Endodermal cell (in vitro differentiated cells): ENCODE data around the gene ACTC1. TPM values are rescaled to one million over a fixed set of nuclear protein-coding genes. Genes with fewer than 3 reads are reported as not detected.
A peak's percentile ranks its signal among the peaks of the same experiment; 100 is the strongest.

Source experiments
- DNase-seq: peaks from one replicate; pipeline ENCODE4 v3.0.0-alpha.2; 2017
- H3K27ac ChIP-seq: 2 replicates; pipeline ENCODE4 v1.5.1; 2013; ENCODE audit warnings: mild to moderate bottlenecking, low read depth, low read length, moderate library complexity
- H3K27me3 ChIP-seq: 2 replicates; pipeline ENCODE4 v1.6.1; 2013; ENCODE audit warnings: mild to moderate bottlenecking, low read length, moderate library complexity; ENCODE audit not compliant: insufficient read depth, control insufficient read depth, poor library complexity, severe bottlenecking
- H3K36me3 ChIP-seq: 2 replicates; pipeline ENCODE4 v1.7.0; 2013; ENCODE audit warnings: mild to moderate bottlenecking, low read length, moderate library complexity; ENCODE audit not compliant: control insufficient read depth, insufficient read depth
- H3K4me1 ChIP-seq: one replicate; pipeline ENCODE4 v1.7.0; 2013; ENCODE audit warnings: low read length; ENCODE audit not compliant: control insufficient read depth, insufficient read depth
- H3K4me3 ChIP-seq: 2 replicates; pipeline ENCODE4 v1.5.1; 2013; ENCODE audit warnings: mild to moderate bottlenecking, low read length, moderate library complexity
- H3K9ac ChIP-seq: 2 replicates; pipeline ENCODE4 v1.6.1; 2013; ENCODE audit warnings: mild to moderate bottlenecking, low read length, moderate library complexity; ENCODE audit not compliant: poor library complexity, severe bottlenecking; ENCODE audit errors: extremely low read depth
- H3K9me3 ChIP-seq: 2 replicates; pipeline ENCODE4 v1.6.1; 2013; ENCODE audit warnings: mild to moderate bottlenecking, low read length, moderate library complexity; ENCODE audit not compliant: control insufficient read depth
- H3K27ac Mint-ChIP-seq: 2 replicates; pipeline ENCODE4 v1.8.0; 2020; ENCODE audit warnings: mixed read lengths
- H3K27me3 Mint-ChIP-seq: 2 replicates; pipeline ENCODE4 v1.8.0; 2021; ENCODE audit warnings: mild to moderate bottlenecking, mixed read lengths; ENCODE audit not compliant: insufficient read depth
- H3K36me3 Mint-ChIP-seq: 2 replicates; pipeline ENCODE4 v1.8.0; 2020; ENCODE audit warnings: low read depth, mixed read lengths
- H3K4me1 Mint-ChIP-seq: 2 replicates; pipeline ENCODE4 v1.8.0; 2020; ENCODE audit warnings: mixed read lengths
- H3K4me3 Mint-ChIP-seq: 2 replicates; pipeline ENCODE4 v1.8.0; 2020; ENCODE audit warnings: mild to moderate bottlenecking, moderate library complexity, mixed read lengths
- H3K9me3 Mint-ChIP-seq: 2 replicates; pipeline ENCODE4 v1.8.0; 2020; ENCODE audit warnings: mild to moderate bottlenecking, mixed read lengths
- WGBS, 2 experiments: methylation state at CpG; one replicate each; pipeline versions ENCODE4 v1.1.5 to v1.1.7; 2013; ENCODE audit warnings: missing lambda C conversion rate in 2 of 2, mixed read lengths in 1 of 2; ENCODE audit not compliant: insufficient coverage in 1 of 2, insufficient read length in 1 of 2; 5-methylcytosine and 5-hydroxymethylcytosine counted together
- long read RNA-seq, 4 experiments: library from polyadenylated mRNA in 2 of 4; library from RNA in 1 of 4; library from capped mRNA in 1 of 4; stranded (forward) in 3 of 4; unstranded in 1 of 4; transcript quantifications; one replicate each; pipeline ENCODE4 v2.0.0, GENCODE V29; 2020 to 2021; ENCODE audit warnings: inconsistent platforms in 1 of 4
- polyA plus RNA-seq, 2 experiments: library from polyadenylated mRNA; stranded (reverse); fragments of 50-300 nt; gene quantifications; one replicate each; pipeline ENCODE4 v1.2.3, GENCODE V29; 2013
- total RNA-seq, 2 donors: library from RNA; stranded (reverse); fragmentation: NEBNext Ultra II Directional in 1 of 2; extraction: Animal tissue kit (Norgen Biotek cat#: 25700) in 1 of 2; gene quantifications; 2 replicates in 1 of 2; 3 replicates in 1 of 2; pipeline ENCODE4 v1.2.1, GENCODE V29; 2021
- TF ChIP-seq, protein P1 (sequence below): fragments of 200-600 bp; sonication (generic); conservative IDR thresholded peaks from 2 replicates; pipeline ENCODE4 v1.5.0; 2021; ENCODE audit warnings: antibody characterized with exemption, mild to moderate bottlenecking

The ACTC1 gene
- total RNA-seq, result 10 to 100 TPM; 42.5 to 58.2 TPM
- 97.7 TPM for polyA plus RNA-seq (2013, experiment 1 of 2)
- 99.3 TPM for polyA plus RNA-seq (2013, experiment 2 of 2)
- long read RNA-seq, experiment 1, transcript ACTC1-201 (7 exons, 3,694 nt), result major isoform, 22 of 35 reads
- long read RNA-seq, experiment 1, partial matches to known transcripts, result 11 of 35 reads
- long read RNA-seq, experiment 1, other reads (novel, unspliced or antisense), result 2 of 35 reads
- long read RNA-seq, experiment 2, transcript ACTC1-201 (7 exons, 3,694 nt), result major isoform, 44 of 57 reads
- long read RNA-seq, experiment 2, partial matches to known transcripts, result 10 of 57 reads
- long read RNA-seq, experiment 2, other reads (novel, unspliced or antisense), result 3 of 57 reads
- long read RNA-seq, experiment 3, transcript ACTC1-201 (7 exons, 3,694 nt), result major isoform, 96 of 102 reads
- long read RNA-seq, experiment 3, partial matches to known transcripts, result 4 of 102 reads
- long read RNA-seq, experiment 3, other reads (novel, unspliced or antisense), result 2 of 102 reads
- long read RNA-seq, experiment 4, transcript ACTC1-201 (7 exons, 3,694 nt), result major isoform, 146 of 152 reads
- long read RNA-seq, experiment 4, partial matches to known transcripts, result 4 of 152 reads
- long read RNA-seq, experiment 4, other reads (novel, unspliced or antisense), result 2 of 152 reads

DNA sequence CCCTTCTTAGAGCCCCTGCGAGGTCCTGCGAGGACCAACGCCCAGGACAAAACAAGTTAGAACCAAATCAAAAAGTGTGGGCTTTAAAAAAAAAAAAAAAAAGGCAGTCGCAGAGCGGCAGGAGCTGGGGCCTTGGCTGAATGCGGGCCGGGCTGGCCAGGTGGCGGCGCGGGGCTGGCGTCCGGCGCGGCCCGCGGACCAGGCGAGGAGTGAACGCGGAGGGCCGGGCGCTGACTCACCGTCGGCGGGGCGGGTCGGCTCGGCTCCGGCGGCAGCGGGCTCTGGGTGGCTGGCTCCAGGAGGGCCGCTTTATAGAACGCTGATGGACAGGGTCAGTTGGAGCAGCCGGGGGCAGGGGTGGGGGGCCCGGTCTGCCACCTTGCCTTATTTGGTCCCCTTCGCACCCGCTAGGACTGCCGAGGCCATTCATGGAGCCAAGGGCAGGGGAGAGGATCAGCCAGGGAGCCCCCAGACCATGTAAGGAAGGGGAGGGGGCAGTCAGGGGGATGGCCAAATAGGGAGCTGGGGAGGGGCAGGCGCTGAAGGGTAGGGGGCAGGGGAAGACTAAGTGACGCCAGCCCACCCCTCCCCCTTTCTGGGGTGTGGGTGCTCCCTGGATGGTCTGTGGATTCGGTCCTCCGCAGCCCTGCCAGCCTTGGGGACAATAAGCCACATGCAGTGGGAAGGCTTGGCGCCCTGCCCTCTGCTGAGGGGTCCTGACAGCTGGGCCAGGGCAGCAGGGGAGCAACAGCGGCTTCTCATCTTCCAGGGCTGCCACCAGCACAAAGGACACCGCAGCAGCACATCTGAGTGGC, at the start of gene ACTC1:
Gene ACTC1, minus strand, starts transcription at position 283 of the 815 bp plus-strand sequence. CDS start 741 bp downstream, outside the sequence.
- H3K9me3 ChIP-seq, result no peaks in the 10 kb centered on the region
- H3K36me3 Mint-ChIP-seq, result no peaks in the 10 kb centered on the region
- peak; percentile 90 for DNase-seq
- peaks cover 5% of the 10 kb centered on the region for H3K4me1 ChIP-seq
- no peak within 1 kb of the TSS for H3K27ac Mint-ChIP-seq
- peak within 1 kb of the TSS; percentile 56 for H3K4me3 Mint-ChIP-seq
- no peak within 1 kb of the TSS for H3K4me3 ChIP-seq
- H3K36me3 ChIP-seq, result no peaks in the 10 kb centered on the region
- H3K4me1 Mint-ChIP-seq, result peaks cover 10% of the 10 kb centered on the region
- no peaks in the 10 kb centered on the region for H3K9me3 Mint-ChIP-seq
- TF ChIP-seq, protein P1, sequence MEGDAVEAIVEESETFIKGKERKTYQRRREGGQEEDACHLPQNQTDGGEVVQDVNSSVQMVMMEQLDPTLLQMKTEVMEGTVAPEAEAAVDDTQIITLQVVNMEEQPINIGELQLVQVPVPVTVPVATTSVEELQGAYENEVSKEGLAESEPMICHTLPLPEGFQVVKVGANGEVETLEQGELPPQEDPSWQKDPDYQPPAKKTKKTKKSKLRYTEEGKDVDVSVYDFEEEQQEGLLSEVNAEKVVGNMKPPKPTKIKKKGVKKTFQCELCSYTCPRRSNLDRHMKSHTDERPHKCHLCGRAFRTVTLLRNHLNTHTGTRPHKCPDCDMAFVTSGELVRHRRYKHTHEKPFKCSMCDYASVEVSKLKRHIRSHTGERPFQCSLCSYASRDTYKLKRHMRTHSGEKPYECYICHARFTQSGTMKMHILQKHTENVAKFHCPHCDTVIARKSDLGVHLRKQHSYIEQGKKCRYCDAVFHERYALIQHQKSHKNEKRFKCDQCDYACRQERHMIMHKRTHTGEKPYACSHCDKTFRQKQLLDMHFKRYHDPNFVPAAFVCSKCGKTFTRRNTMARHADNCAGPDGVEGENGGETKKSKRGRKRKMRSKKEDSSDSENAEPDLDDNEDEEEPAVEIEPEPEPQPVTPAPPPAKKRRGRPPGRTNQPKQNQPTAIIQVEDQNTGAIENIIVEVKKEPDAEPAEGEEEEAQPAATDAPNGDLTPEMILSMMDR, result peak; percentile 24
- H3K9ac ChIP-seq, result no peak within 1 kb of the TSS
- H3K27me3 Mint-ChIP-seq, result peaks cover 42% of the 10 kb centered on the region
- peak within 1 kb of the TSS; percentile 18 for H3K27ac ChIP-seq
- H3K27me3 ChIP-seq, result peaks cover 37% of the 10 kb centered on the region
- 20 to 41% methylated on average over 6 to 43 of the region's 44 CpGs for WGBS, 2 experiments

DNA sequence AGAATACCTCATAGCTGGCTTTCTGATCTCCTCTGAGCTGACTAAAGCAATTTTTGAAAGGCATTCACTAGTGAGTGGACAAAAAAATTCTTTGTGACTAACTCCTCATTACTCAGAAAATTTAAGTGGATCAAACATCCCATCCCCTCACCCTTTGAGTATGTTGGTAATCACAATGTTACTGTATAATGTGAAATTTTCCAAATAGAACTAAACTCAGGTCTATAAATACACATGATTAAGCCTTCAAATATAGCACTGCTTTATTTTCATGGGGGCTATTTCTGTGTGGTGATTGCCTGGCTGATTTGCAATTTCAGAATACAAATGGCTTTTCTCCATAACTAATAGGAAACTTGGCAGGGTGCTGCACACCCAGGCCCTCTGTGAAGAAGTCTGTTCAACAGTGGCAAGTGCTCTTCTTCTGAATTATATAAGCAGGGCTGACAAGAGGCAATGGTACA, 45.9 kb upstream of the ACTC1 start:
- no peaks in the 10 kb centered on the region for H3K4me1 ChIP-seq
- H3K4me1 Mint-ChIP-seq, result no peaks in the 10 kb centered on the region
- no peaks in the 10 kb centered on the region for H3K36me3 ChIP-seq
- no peaks in the 10 kb centered on the region for H3K27me3 ChIP-seq
- H3K9ac ChIP-seq, result no peak overlapping the region
- DNase-seq, result no peak
- H3K27me3 Mint-ChIP-seq, result no peaks in the 10 kb centered on the region
- TF ChIP-seq, protein P1, result no peak
- H3K4me3 Mint-ChIP-seq, result no peak overlapping the region
- H3K4me3 ChIP-seq, result no peak overlapping the region
- no peak overlapping the region for H3K27ac ChIP-seq
- H3K9me3 Mint-ChIP-seq, result no peaks in the 10 kb centered on the region
- H3K27ac Mint-ChIP-seq, result no peak overlapping the region
- no peaks in the 10 kb centered on the region for H3K36me3 Mint-ChIP-seq
- H3K9me3 ChIP-seq, result no peaks in the 10 kb centered on the region

DNA sequence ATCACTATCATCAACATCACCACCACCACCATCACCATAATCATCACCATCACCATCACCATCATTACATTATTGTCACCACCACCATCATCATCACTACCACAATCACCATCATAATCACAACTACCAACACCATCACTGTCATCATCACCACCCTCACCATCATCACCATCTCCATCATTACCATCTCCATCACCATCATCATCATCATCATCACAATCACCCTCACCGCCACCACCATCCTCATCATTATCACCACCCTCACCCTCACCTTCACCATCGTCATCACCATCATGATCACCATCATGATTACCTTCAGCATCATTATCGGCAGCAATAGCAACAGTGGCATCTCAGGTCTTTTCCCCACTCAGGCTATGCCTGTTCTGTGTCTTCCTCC, 42.9 kb upstream of the ACTC1 start:
- H3K4me1 Mint-ChIP-seq, result no peaks in the 10 kb centered on the region
- H3K27ac ChIP-seq, result no peak overlapping the region
- TF ChIP-seq, protein P1, result no peak
- H3K4me3 ChIP-seq, result no peak overlapping the region
- no peak overlapping the region for H3K4me3 Mint-ChIP-seq
- no peaks in the 10 kb centered on the region for H3K4me1 ChIP-seq
- no peaks in the 10 kb centered on the region for H3K9me3 ChIP-seq
- no peak overlapping the region for H3K9ac ChIP-seq
- no peak for DNase-seq
- H3K36me3 ChIP-seq, result no peaks in the 10 kb centered on the region
- no peaks in the 10 kb centered on the region for H3K36me3 Mint-ChIP-seq
- no peaks in the 10 kb centered on the region for H3K27me3 ChIP-seq
- peaks cover 20% of the 10 kb centered on the region for H3K9me3 Mint-ChIP-seq
- WGBS, 2 experiments, result 91 to 95% methylated on average over 3 of the region's 3 CpGs
- H3K27ac Mint-ChIP-seq, result no peak overlapping the region
- H3K27me3 Mint-ChIP-seq, result no peaks in the 10 kb centered on the region
